Dermis lymphatic vessel endothelial cell (primary cell): Measurements from ENCODE around the gene HOXC11. TPM values are rescaled to one million over a fixed set of nuclear protein-coding genes. Genes with fewer than 3 reads are reported as not detected.

ENCODE experiments used
- total RNA-seq: library from RNA; depleted of rRNA; stranded (reverse); fragments of >200 nt; gene quantifications from 2 replicates; pipeline ENCODE4 v1.2.1, GENCODE V29; 2014

HOXC11 gene
- total RNA-seq = 0.11 TPM in 1 of 2 replicates, not detected in the other

DNA sequence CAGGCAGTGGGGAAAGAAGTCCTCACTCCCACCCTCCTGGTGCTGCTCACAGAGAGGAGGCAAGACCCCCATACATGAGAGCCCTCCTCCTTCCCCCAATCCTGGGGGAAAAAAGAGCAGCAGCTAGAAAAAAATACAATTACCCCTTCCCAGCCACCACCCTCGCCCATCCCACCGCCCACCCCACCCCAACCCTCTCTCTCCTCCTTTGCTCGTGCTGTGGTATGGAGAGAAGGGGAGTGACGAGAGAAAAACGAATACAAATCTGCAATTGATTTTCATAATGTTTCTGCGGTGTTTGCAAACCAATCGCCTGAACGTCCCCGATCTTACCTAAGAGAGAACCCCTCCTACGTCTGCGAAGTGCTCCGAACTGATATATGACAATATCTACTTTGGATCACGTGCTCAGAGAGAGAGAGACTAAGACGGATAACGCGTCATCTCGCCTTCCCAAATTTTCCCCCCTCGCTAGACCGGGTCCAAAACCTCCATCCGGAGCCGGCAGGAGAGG is at the start of gene HOXC11:
Gene HOXC11, plus strand, starts transcription at position 405 of the 514 bp plus-strand sequence. CDS start 116 bp downstream, outside the sequence.

DNA sequence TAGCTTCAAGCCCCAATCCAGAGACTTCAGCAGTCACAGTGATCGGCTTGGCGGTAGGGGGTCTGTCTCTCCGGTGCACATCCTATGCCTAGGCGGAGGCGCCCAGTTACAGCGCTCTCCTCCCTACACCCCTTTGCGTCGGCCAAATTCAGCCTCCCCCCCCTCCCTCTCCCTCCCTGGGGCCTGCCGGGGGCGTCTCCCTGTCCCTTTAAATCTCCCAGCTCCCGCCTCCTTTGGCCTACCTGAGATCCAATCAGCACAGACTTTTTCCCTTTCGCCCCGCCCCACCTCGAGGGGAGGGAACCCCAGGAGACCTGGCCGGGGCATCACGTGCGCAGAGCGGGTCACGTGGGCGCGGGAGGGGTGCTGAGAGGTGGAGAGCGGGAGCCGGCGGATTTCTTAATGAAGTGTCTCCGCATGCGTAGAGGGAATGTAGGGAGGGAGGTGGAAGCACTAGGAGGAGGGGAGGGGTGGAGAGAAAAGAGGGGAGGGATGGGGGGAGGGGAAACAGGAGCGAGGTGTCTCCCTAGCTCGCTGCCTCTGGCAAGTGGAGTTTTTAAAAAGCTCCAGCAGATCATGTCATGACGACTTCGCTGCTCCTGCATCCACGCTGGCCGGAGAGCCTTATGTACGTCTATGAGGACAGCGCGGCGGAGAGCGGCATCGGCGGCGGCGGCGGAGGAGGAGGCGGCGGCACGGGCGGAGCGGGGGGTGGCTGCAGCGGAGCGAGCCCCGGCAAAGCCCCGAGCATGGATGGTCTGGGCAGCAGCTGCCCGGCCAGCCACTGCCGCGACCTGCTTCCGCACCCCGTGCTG is 34.4 kb upstream of the HOXC11 start, which contains the start of gene HOXC13:
Gene HOXC13, plus strand, starts transcription at position 506 of the 815 bp plus-strand sequence. Its CDS starts 76 bp downstream, at position 582.

DNA sequence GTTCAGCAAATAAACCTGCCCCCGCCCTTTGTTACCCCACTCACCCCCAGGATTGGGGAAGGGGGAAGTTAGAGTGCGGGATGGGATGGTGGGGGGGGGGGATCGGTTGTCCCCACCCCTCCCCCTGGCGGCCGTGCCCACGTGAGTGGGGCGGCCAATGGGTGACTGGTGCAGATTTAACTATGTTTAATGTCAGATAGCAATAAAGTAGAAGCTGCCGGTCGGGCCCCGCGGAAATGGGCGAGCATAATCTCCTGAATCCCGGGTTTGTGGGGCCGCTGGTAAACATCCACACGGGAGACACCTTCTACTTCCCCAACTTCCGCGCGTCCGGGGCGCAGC is 18.3 kb upstream of the HOXC11 start, which contains the start of gene HOXC12:
Gene HOXC12, plus strand, starts transcription at position 210 of the 342 bp plus-strand sequence. Its CDS starts 27 bp downstream, at position 237.

DNA sequence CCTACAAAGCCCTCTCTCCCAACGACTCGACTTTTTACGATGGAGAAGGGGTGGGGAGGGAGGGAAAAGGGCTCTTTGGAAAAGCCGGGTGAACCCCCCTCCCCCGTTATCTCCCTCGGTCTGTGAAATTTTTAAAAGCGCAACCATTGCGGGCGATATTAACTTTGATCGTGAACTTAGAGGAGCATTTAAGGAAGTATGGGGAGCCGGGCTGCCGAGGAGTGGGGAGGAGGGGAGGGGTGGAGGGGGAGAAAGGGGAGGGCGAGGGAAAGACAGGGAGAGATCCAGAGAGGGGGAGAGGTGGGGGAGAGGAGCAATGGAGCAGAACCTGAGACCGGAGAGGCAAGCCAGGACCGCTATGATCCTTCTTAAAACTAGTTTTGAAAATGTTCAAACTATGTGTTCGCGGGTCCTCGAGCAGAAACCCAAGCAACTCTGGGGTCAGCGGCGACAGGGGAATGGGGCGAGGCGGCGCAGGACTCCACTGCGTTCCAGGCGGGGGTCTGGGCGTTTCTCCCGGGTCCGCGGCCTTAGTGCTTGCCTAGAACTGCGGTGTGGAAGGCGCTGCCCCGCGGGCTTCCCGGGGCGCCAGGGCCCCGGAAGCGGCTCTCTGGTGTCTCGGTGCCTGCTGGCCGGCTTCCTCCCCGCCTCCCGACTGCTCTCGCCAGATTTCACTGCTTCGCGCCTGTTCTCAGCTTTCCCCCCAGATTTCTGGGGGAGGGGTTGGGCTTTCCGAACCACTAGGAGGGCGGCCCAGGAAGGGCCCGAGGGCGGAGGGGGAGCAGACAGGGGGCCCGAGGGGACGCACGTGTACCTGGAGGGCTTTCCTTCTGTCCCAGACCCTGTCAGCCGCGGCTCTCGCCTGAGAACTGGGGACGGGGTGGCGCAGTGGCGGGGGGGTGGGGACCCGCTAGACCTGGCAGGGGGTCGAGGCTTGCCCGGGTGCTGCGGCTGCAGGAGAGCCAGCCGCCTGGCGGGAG is 1.4 kb downstream of the HOXC11 start, which contains the start of gene HOTAIR:
Gene HOTAIR, minus strand, starts transcription at position 871 of the 980 bp plus-strand sequence.

DNA sequence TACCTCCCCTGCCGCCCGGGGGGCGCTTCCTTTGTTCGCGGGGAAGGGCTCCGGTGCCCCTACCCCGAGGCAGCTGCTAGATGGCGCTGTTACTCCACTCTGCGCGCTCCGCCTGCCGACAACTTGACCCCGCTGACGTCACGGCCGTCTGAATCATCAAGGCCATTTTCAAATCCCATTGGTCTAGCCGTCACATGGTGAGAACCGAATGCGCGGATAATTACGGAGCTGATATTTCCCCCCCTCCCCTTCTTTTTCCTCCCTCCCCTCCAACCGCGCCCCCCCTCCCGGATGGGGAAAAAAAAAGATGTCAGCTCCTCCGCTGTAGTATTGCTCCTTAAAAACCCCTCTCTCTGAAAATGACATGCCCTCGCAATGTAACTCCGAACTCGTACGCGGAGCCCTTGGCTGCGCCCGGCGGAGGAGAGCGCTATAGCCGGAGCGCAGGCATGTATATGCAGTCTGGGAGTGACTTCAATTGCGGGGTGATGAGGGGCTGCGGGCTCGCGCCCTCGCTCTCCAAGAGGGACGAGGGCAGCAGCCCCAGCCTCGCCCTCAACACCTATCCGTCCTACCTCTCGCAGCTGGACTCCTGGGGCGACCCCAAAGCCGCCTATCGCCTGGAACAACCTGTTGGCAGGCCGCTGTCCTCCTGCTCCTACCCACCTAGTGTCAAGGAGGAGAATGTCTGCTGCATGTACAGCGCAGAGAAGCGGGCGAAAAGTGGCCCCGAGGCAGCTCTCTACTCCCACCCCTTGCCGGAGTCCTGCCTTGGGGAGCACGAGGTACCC is 12.2 kb downstream of the HOXC11 start, which contains the start of gene HOXC10:
Gene HOXC10, plus strand, starts transcription at position 246 of the 791 bp plus-strand sequence. Its CDS starts 114 bp downstream, at position 360.

DNA sequence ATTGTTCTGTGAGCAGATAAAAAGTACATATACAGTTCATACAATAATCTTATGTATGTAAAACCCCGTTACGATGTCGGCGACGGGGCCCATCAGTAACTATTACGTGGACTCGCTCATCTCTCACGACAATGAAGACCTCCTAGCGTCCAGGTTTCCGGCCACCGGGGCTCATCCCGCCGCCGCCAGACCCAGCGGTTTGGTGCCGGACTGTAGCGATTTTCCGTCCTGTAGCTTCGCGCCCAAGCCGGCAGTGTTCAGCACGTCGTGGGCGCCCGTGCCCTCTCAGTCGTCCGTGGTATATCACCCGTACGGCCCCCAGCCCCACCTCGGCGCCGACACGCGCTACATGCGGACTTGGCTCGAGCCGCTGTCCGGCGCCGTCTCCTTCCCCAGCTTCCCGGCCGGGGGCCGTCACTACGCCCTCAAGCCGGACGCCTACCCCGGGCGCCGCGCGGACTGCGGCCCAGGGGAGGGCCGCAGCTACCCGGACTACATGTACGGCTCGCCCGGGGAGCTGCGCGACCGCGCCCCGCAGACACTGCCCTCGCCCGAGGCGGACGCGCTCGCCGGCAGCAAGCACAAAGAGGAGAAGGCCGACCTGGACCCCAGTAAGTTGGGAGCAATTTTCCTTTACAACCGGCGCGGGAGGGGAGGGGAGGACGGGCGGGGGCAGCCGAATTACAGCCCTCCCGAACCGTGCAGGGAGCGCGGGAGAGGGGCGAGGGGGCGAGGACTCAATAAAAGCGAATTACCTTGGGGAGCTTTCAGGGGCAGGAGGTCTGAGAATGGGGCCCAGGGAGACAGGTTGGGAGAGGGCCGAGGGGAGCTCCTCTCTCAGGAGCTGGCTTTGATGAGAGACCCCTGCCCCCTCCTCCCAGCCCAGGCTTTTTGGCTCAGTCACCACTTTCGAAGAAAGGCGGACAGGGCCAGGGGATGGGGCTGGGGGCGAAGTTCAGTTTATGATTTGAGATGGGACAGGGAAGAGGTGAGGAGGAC is 27.5 kb downstream of the HOXC11 start, which contains the start of gene HOXC9:
Gene HOXC9, plus strand, starts transcription at position 46 of the 999 bp plus-strand sequence. Its CDS starts 28 bp downstream, at position 74.

Other genes starting within 250 kb of the HOXC11 start
- 86.2 and 92.7 TPM in 2 replicates for gene CALCOCO1, start 245.7 kb upstream of the HOXC11 start, total RNA-seq
- gene CISTR, start 221.1 kb upstream of the HOXC11 start, total RNA-seq = not detected in 2 replicates
- under 0.01 TPM in 1 of 2 replicates, not detected in the other for gene HOXC13, start 34.3 kb upstream of the HOXC11 start, total RNA-seq
- gene HOXC12, start 18.2 kb upstream of the HOXC11 start, total RNA-seq = under 0.01 TPM in 1 of 2 replicates, not detected in the other
- not detected in 2 replicates for gene HOTAIR, start 1.8 kb downstream of the HOXC11 start, total RNA-seq
- not detected in 2 replicates for gene HOXC10, start 12.0 kb downstream of the HOXC11 start, total RNA-seq
- gene HOXC9, start 27.0 kb downstream of the HOXC11 start, total RNA-seq = 0.22 TPM in 1 of 2 replicates, not detected in the other
- gene HOXC8, start 35.9 kb downstream of the HOXC11 start, total RNA-seq = not detected in 2 replicates
- gene HOXC6, start 55.3 kb downstream of the HOXC11 start, total RNA-seq = under 0.01 TPM in 1 of 2 replicates, not detected in the other
- gene HOXC5, start 59.9 kb downstream of the HOXC11 start, total RNA-seq = not detected in 2 replicates
- not detected in 2 replicates for gene HOXC4, start 80.7 kb downstream of the HOXC11 start, total RNA-seq
- 20.4 and 20.7 TPM in 2 replicates for gene SMUG1, start 215.9 kb downstream of the HOXC11 start, total RNA-seq